Testis (tissue), 3 donors: ENCODE measurements around the gene SPRN. TPM values are rescaled to one million over a fixed set of nuclear protein-coding genes. Genes with fewer than 3 reads are reported as not detected.
"Not testable (repeated sequence)": the region's sequence is repeated elsewhere in the genome, so short reads cannot be mapped to it uniquely, and the experiment has no call there.

Source experiments
- DNase-seq: peaks from one replicate; pipeline ENCODE4 v3.0.0-alpha.2; 2019
- H3K27ac ChIP-seq, 2 donors: fragments of 200-600 bp; sonication (generic); one replicate each; pipeline ENCODE4 v1.5.1; 2019
- H3K27me3 ChIP-seq: fragments of 200-600 bp; sonication (generic); one replicate; pipeline ENCODE4 v1.5.1; 2019
- H3K36me3 ChIP-seq: fragments of 200-600 bp; sonication (generic); one replicate; pipeline ENCODE4 v1.5.1; 2017; ENCODE audit warnings: low read depth; ENCODE audit errors: missing control alignments
- H3K4me1 ChIP-seq: fragments of 200-600 bp; sonication (generic); one replicate; pipeline ENCODE4 v1.5.1; 2019
- H3K4me3 ChIP-seq, 2 donors: fragments of 200-600 bp; sonication (generic); one replicate each; pipeline ENCODE4 v1.5.1; 2017 to 2019
- H3K9me3 ChIP-seq: fragments of 200-600 bp; sonication (generic); one replicate; pipeline ENCODE4 v1.5.1; 2017
- POLR2A ChIP-seq: fragments of 450-650 bp; IDR thresholded peaks from one replicate; pipeline ENCODE4 v1.6.1; 2017; ENCODE audit warnings: antibody characterized with exemption, mild to moderate bottlenecking, moderate library complexity
- WGBS, 2 donors: methylation state at CpG; one replicate each; pipeline ENCODE4 v1.1.5; 2018; 5-methylcytosine and 5-hydroxymethylcytosine counted together
- intact Hi-C: fragments of 100-400 bp; cut with DNase I; formaldehyde crosslinking; loops from one replicate; pipeline ENCODE4 v1.15.1; 2023; ENCODE audit warnings: low total_unique reads
- polyA plus RNA-seq: library from polyadenylated mRNA; stranded (reverse); fragments of 350-450 nt; fragmentation: Illumina TruSeq; extraction: RNeasy Lipid Tissue Mini Kit (QIAGEN cat#74804); gene quantifications from one replicate; pipeline ENCODE4 v1.2.3, GENCODE V29; 2014; ENCODE audit warnings: low read depth, low replicate concordance; ENCODE audit not compliant: insufficient read depth
- total RNA-seq, 2 donors: library from RNA; depleted of rRNA; stranded (reverse); fragments of >200 nt; gene quantifications; one replicate each; pipeline ENCODE4 v1.2.3, GENCODE V29; 2016
- TF ChIP-seq, protein P1 (sequence below), 3 experiments: fragments of 450-650 bp in 2 of 3; fragments of 200-600 bp in 1 of 3; sonication (generic) in 1 of 3; IDR thresholded peaks; one replicate each; pipeline ENCODE4 v1.5.1; 2016 to 2019; ENCODE audit warnings: antibody characterized with exemption in 3 of 3, mild to moderate bottlenecking in 2 of 3, moderate library complexity in 1 of 3

Gene SPRN
- total and polyA plus RNA-seq, 3 donors from 2014 or later = 1.7 to 2.7 (median 1.8) TPM

- Histone ChIP-seq H3K36me3 (no peaks in the 10 kb centered on the region), H3K4me3 (no peak overlapping the region), H3K27me3 (no peaks in the 10 kb centered on the region), H3K27ac (no peak overlapping the region), H3K4me1 (peaks cover 2% of the 10 kb centered on the region), H3K9me3 (no peaks in the 10 kb centered on the region)
- TF ChIP-seq, protein P1, sequence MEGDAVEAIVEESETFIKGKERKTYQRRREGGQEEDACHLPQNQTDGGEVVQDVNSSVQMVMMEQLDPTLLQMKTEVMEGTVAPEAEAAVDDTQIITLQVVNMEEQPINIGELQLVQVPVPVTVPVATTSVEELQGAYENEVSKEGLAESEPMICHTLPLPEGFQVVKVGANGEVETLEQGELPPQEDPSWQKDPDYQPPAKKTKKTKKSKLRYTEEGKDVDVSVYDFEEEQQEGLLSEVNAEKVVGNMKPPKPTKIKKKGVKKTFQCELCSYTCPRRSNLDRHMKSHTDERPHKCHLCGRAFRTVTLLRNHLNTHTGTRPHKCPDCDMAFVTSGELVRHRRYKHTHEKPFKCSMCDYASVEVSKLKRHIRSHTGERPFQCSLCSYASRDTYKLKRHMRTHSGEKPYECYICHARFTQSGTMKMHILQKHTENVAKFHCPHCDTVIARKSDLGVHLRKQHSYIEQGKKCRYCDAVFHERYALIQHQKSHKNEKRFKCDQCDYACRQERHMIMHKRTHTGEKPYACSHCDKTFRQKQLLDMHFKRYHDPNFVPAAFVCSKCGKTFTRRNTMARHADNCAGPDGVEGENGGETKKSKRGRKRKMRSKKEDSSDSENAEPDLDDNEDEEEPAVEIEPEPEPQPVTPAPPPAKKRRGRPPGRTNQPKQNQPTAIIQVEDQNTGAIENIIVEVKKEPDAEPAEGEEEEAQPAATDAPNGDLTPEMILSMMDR (IDR thresholded peaks at IDR 0.05) = no peak
- TF ChIP-seq POLR2A = no peak
- no peak for DNase-seq
- intact Hi-C loops = no loop called here
- WGBS, 2 donors = 94% methylated on average over 18 of the region's 18 CpGs; no CpG with 5 or more reads in 1 of the 2 donors
These were observed 16.3 kb upstream of the SPRN start for GRCh38 chr10:133440633-133441285.

DNA sequence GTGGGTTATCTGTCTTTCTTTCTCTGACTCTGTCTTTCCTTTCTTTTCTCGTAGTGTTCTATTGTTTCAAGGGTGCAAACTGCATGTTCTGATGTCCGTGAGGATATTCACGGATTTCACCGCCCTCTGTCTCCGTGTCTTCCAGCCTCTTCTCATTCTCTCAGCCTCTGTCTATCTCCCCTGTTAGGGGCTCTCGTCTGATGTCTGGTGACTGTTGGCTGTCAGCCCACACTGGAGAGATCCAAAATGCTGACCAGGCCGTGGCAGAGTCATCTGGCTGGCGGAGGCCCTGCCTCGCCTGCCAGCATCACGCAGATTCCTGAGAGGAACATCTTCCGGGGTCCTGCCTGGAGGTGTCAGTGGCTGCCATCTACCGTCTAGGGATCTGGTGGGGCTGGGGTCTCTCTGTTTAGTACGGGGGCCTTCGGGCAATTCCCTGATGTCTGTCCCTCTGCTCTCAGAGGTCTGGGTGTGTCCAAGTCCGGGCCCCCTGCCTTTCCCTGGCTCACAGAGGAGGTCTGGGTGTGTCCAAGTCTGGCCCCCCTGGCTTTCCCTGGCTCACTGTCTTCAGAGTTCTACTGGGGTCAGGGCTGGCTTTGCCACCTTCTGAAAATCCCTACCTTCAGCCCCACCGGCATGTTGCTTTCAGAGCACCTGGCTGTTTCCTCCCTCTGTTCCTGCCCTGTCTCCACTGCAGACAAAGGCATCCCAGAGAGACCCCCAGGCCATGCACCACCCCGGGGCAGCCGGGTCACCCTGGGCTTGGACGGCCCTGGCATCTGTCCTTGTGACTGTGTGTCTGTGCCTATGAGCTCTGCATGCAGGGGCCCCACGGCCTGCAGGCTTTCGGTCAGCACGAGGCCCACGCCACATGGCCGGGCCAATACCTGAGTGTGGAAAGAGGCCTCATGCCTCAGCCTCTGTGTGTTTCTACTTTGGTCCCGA is 15.4 kb upstream of the SPRN start:
- no peak overlapping the region for H3K4me3 ChIP-seq
- no peak overlapping the region for H3K27ac ChIP-seq
- H3K9me3 ChIP-seq = no peaks in the 10 kb centered on the region
- 94 to 95% methylated on average over 14 to 25 of the region's 25 CpGs for WGBS, 2 donors
- no peaks in the 10 kb centered on the region for H3K36me3 ChIP-seq
- no peak for DNase-seq
- intact Hi-C loops = no loop called here
- TF ChIP-seq, protein P1 (IDR thresholded peaks at IDR 0.05) = no peak
- no peak for TF ChIP-seq POLR2A
- peaks cover 2% of the 10 kb centered on the region for H3K4me1 ChIP-seq
- no peaks in the 10 kb centered on the region for H3K27me3 ChIP-seq

GRCh38 chr10:133438711-133439273 is 14.4 kb upstream of the SPRN start:
- 84 to 92% methylated on average over 10 to 11 of the region's 11 CpGs for WGBS, 2 donors
- Histone ChIP-seq H3K27me3 (no peaks in the 10 kb centered on the region), H3K27ac (no peak overlapping the region), H3K4me3 (no peak overlapping the region), H3K36me3 (no peaks in the 10 kb centered on the region), H3K9me3 (no peaks in the 10 kb centered on the region), H3K4me1 (peaks cover 2% of the 10 kb centered on the region)
- DNase-seq = no peak
- no peak for TF ChIP-seq POLR2A
- TF ChIP-seq, protein P1 (IDR thresholded peaks at IDR 0.05) = no peak
- intact Hi-C loops = no loop called here

GRCh38 chr10:133432789-133433188 is 8.4 kb upstream of the SPRN start:
- H3K4me1 ChIP-seq, H3K27ac ChIP-seq, H3K9me3 ChIP-seq, H3K4me3 ChIP-seq, H3K27me3 ChIP-seq, DNase-seq, H3K36me3 ChIP-seq, intact Hi-C loops: not testable (repeated sequence)
- WGBS, 2 donors = 60% methylated on average over 5 of the region's 25 CpGs; no CpG with 5 or more reads in 1 of the 2 donors

- H3K27me3 ChIP-seq, intact Hi-C loops, H3K4me1 ChIP-seq, DNase-seq, H3K27ac ChIP-seq, H3K36me3 ChIP-seq, H3K9me3 ChIP-seq, H3K4me3 ChIP-seq: not testable (repeated sequence)
- WGBS, 2 donors = 40 to 63% methylated on average over 1 to 7 of the region's 9 CpGs
These were observed 7.6 kb upstream of the SPRN start for GRCh38 chr10:133431888-133432613.

DNA sequence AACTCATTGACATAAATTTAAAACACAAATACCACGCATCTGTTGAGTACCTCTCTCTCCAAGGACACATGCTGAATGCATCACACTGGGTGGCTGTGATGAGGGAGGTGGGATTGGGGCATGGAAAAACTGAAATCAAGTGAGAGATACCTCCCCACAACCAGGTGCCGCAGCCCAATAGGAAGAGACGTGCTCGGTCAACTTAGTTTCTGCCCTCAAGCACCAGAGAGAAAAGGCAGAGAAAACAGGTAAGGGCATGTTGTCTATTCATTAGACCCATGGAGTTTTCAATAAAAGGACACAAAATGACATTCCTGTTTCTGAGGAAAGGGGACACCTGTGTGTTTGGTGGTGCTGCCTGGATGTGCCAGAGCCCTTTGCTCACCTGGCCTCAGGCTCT is 5.1 kb upstream of the SPRN start:
- H3K27me3 ChIP-seq, H3K4me3 ChIP-seq, H3K4me1 ChIP-seq, H3K27ac ChIP-seq, H3K36me3 ChIP-seq, H3K9me3 ChIP-seq, DNase-seq: not testable (repeated sequence)
- 86 to 89% methylated on average over 2 to 4 of the region's 4 CpGs for WGBS, 2 donors
- intact Hi-C loops = loop anchor here (10.0 kb wide), 1 partner anchor 145 kb away; no protein-coding TSS in a partner anchor

GRCh38 chr10:133424102-133424501 is 323 bp downstream of the SPRN start:
- WGBS, 2 donors = no CpG with 5 or more reads among the region's 46 CpGs
- not testable (repeated sequence) for DNase-seq, H3K36me3 ChIP-seq, H3K27ac ChIP-seq, H3K9me3 ChIP-seq, H3K4me1 ChIP-seq, H3K4me3 ChIP-seq, H3K27me3 ChIP-seq
- intact Hi-C loops = loop anchor here (10.0 kb wide), 1 partner anchor 151 kb away; no protein-coding TSS in a partner anchor
